CD14-positive monocyte (primary cell): ENCODE data around the gene LHB. TPM values are rescaled to one million over a fixed set of nuclear protein-coding genes. Genes with fewer than 3 reads are reported as not detected.

Experiments
- DNase-seq, 3 donors: peaks; one replicate each; pipeline ENCODE4 v3.0.0-alpha.2; 2011 to 2022
- H2AFZ ChIP-seq: 2 replicates; pipeline ENCODE4 v1.6.0; 2012; ENCODE audit warnings: mild to moderate bottlenecking, low read depth, low read length, inconsistent platforms; ENCODE audit not compliant: insufficient read depth, poor library complexity, severe bottlenecking
- H3K27ac ChIP-seq, 2 donors: 1 replicate in 1 of 2; 2 replicates in 1 of 2; pipeline ENCODE4 v1.5.1; 2012 to 2013; ENCODE audit warnings: low read length in 2 of 2, control low read depth in 1 of 2, inconsistent platforms in 1 of 2, low read depth in 1 of 2, mild to moderate bottlenecking in 1 of 2
- H3K27me3 ChIP-seq, 2 donors: one replicate each; pipeline versions ENCODE4 v1.6.0 to v1.6.1; 2011 to 2013; ENCODE audit warnings: low read length in 2 of 2; ENCODE audit not compliant: control insufficient read depth in 2 of 2, insufficient read depth in 2 of 2
- H3K36me3 ChIP-seq, 2 donors: replicated peaks in 1 of 2; 1 replicate in 1 of 2; 2 replicates in 1 of 2; pipeline versions ENCODE4 v1.5.1 to v1.6.1; 2012 to 2013; ENCODE audit warnings: low read length in 2 of 2, control low read depth in 1 of 2, inconsistent platforms in 1 of 2, mild to moderate bottlenecking in 1 of 2; ENCODE audit not compliant: insufficient read depth in 2 of 2, control insufficient read depth in 1 of 2
- H3K4me1 ChIP-seq, 2 donors: 1 replicate in 1 of 2; 2 replicates in 1 of 2; pipeline versions ENCODE4 v1.5.1 to v1.6.1; 2012 to 2013; ENCODE audit warnings: low read length in 2 of 2, control low read depth in 1 of 2, inconsistent platforms in 1 of 2, mild to moderate bottlenecking in 1 of 2, moderate library complexity in 1 of 2; ENCODE audit not compliant: insufficient read depth in 2 of 2, control insufficient read depth in 1 of 2
- H3K4me2 ChIP-seq: replicated peaks from 2 replicates; pipeline ENCODE3; 2012; ENCODE audit warnings: low read length, moderate library complexity, mild to moderate bottlenecking; ENCODE audit not compliant: poor library complexity, severe bottlenecking; ENCODE audit errors: extremely low read depth
- H3K4me3 ChIP-seq, 3 experiments: fragments of 200-600 bp in 1 of 3; sonication (generic) in 1 of 3; replicated peaks in 1 of 3; 1 replicate in 2 of 3; 2 replicates in 1 of 3; pipeline ENCODE4 v1.5.1; 2011 to 2013; ENCODE audit warnings: low read length in 3 of 3, mild to moderate bottlenecking in 3 of 3, control low read depth in 2 of 3, low read depth in 2 of 3, inconsistent platforms in 1 of 3, moderate library complexity in 1 of 3
- H3K79me2 ChIP-seq: 2 replicates; pipeline ENCODE4 v1.6.0; 2012; ENCODE audit warnings: mild to moderate bottlenecking, control low read depth, inconsistent platforms, low read length, moderate library complexity; ENCODE audit not compliant: insufficient read depth
- H3K9ac ChIP-seq: 2 replicates; pipeline ENCODE4 v1.6.0; 2017; ENCODE audit warnings: low read length, mild to moderate bottlenecking; ENCODE audit not compliant: insufficient read depth, poor library complexity, severe bottlenecking
- H3K9me3 ChIP-seq, 2 donors: replicated peaks in 1 of 2; 1 replicate in 1 of 2; 2 replicates in 1 of 2; pipeline versions ENCODE4 v1.5.1 to v1.6.1; 2012 to 2013; ENCODE audit warnings: low read length in 2 of 2, control low read depth in 1 of 2; ENCODE audit not compliant: control insufficient read depth in 1 of 2, insufficient read depth in 1 of 2
- H4K20me1 ChIP-seq: 2 replicates; pipeline ENCODE4 v1.6.0; 2012; ENCODE audit warnings: mild to moderate bottlenecking, low read length, control low read depth, moderate library complexity; ENCODE audit not compliant: insufficient read depth
- H3K27ac Mint-ChIP-seq, 7 donors: one replicate each; pipeline ENCODE4 v1.8.0; 2020; ENCODE audit warnings: mild to moderate bottlenecking in 7 of 7, mixed read lengths in 7 of 7, moderate library complexity in 6 of 7, inconsistent platforms in 2 of 7
- H3K27me3 Mint-ChIP-seq, 3 donors: one replicate each; pipeline ENCODE4 v1.8.0; 2021 to 2022; ENCODE audit warnings: low read depth in 3 of 3, mild to moderate bottlenecking in 3 of 3, mixed read lengths in 3 of 3, moderate library complexity in 3 of 3, inconsistent platforms in 1 of 3
- H3K36me3 Mint-ChIP-seq, 2 donors: one replicate each; pipeline ENCODE4 v1.8.0; 2020; ENCODE audit warnings: mixed read lengths in 2 of 2, inconsistent platforms in 1 of 2, mild to moderate bottlenecking in 1 of 2
- H3K4me1 Mint-ChIP-seq: one replicate; pipeline ENCODE4 v1.8.0; 2020; ENCODE audit warnings: mild to moderate bottlenecking, mixed read lengths
- H3K4me3 Mint-ChIP-seq, 2 donors: one replicate each; pipeline ENCODE4 v1.8.0; 2020; ENCODE audit warnings: mild to moderate bottlenecking in 2 of 2, mixed read lengths in 2 of 2, moderate library complexity in 1 of 2
- H3K9me3 Mint-ChIP-seq, 7 donors: one replicate each; pipeline ENCODE4 v1.8.0; 2020 to 2022; ENCODE audit warnings: mixed read lengths in 7 of 7, mild to moderate bottlenecking in 6 of 7, moderate library complexity in 6 of 7, inconsistent platforms in 2 of 7
- CTCF ChIP-seq: fragments of 200-600 bp; IDR thresholded peaks from one replicate; pipeline ENCODE4 v1.8.0; 2022; ENCODE audit warnings: antibody characterized with exemption, mild to moderate bottlenecking
- WGBS: methylation state at CpG from one replicate; pipeline ENCODE4 v1.1.5; 2013; ENCODE audit warnings: missing lambda C conversion rate; ENCODE audit not compliant: insufficient coverage; 5-methylcytosine and 5-hydroxymethylcytosine counted together
- intact Hi-C, 2 donors: fragments of 100-400 bp; cut with micrococcal nuclease; formaldehyde crosslinking; loops; one replicate each; pipeline versions ENCODE4 v1.15.0 to v1.15.1; 2023
- polyA plus RNA-seq, 3 donors: library from polyadenylated mRNA; depleted of rRNA in 1 of 3; unstranded in 2 of 3; stranded (reverse) in 1 of 3; fragments of 300-500 nt in 2 of 3; fragments of >200 nt in 1 of 3; fragmentation: Illumina TruSeq in 2 of 3; gene quantifications; 1 replicate in 2 of 3; 2 replicates in 1 of 3; pipeline ENCODE4 v1.2.3, GENCODE V29; 2012 to 2021

The LHB gene
- polyA plus RNA-seq, 3 donors = 0.48 TPM; not detected in 2

GRCh38 chr19:49020931-49021895 lies 4.3 kb upstream of the LHB start:
- H3K27me3 Mint-ChIP-seq = peaks cover 36 to 53% (median 50%) of the 10 kb centered on the region in 3 donors
- Histone ChIP-seq H2AFZ (no peak overlapping the region), H3K27me3 (peaks cover 14 to 49% of the 10 kb centered on the region in 2 donors)

More at GRCh38 chr19:49020931-49021895, 4.3 kb upstream of the LHB start:
- no peak overlapping the region for H3K4me2 ChIP-seq
- H3K4me3 ChIP-seq = no peak overlapping the region
- peaks cover 0 to 2% of the 10 kb centered on the region in 2 donors for H3K36me3 ChIP-seq
- peak overlapping the region in 1 of 2 donors; percentile 55 for H3K4me3 Mint-ChIP-seq
- H3K9me3 ChIP-seq = no peaks in the 10 kb centered on the region
- intact Hi-C loops = no loop called here
- no peak overlapping the region for H3K27ac ChIP-seq
- H3K4me1 ChIP-seq = peaks cover 24 to 29% of the 10 kb centered on the region in 2 donors
- peaks cover 0 to 10% (median 5%) of the 10 kb centered on the region in 7 donors for H3K9me3 Mint-ChIP-seq
- 49% methylated on average over 16 of the region's 16 CpGs for WGBS
- no peak overlapping the region for H3K27ac Mint-ChIP-seq
- no peaks in the 10 kb centered on the region for H3K79me2 ChIP-seq
- peaks cover 29% of the 10 kb centered on the region for H3K4me1 Mint-ChIP-seq
- H4K20me1 ChIP-seq = no peaks in the 10 kb centered on the region
- DNase-seq = peak in 2 of 3 donors; percentile 11 to 47
- no peak for TF ChIP-seq CTCF
- H3K9ac ChIP-seq = no peak overlapping the region
- H3K36me3 Mint-ChIP-seq = peaks cover 9 to 10% of the 10 kb centered on the region in 2 donors
